ENCODE results near the gene ESRRB.

Gene ESRRB

DNA sequence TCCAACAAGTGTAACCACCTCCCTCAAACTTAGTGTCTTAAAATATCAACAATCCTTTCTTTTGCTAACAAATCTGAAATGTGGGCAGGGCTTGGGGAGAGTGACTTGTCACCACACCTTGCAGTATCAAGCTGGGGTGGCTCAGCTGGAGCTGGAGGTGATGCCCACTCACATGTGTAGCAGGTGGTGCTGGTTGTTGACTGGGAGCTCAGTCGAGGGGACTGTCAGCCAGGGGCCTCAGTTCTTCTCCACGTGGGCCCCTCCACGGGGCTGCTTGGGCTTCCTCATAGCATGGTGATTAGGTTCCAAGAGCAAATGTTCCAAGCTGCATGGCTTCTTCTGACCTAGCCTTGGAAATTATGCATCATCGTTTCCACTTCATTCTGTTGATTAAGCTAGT, 32.6 kb upstream of the ESRRB start:
- Mint-ChIP-seq H3K9me3 (no peaks in the 10 kb centered on the region), H3K4me3 (no peak overlapping the region), H3K4me1 (no peaks in the 10 kb centered on the region), H3K27me3 (peaks cover 2% of the 10 kb centered on the region), H3K27ac (no peak overlapping the region), H3K36me3 (ENCODE audit: low read depth) (no peaks in the 10 kb centered on the region)
- DNase-seq (no peak), ATAC-seq (no peak)

DNA sequence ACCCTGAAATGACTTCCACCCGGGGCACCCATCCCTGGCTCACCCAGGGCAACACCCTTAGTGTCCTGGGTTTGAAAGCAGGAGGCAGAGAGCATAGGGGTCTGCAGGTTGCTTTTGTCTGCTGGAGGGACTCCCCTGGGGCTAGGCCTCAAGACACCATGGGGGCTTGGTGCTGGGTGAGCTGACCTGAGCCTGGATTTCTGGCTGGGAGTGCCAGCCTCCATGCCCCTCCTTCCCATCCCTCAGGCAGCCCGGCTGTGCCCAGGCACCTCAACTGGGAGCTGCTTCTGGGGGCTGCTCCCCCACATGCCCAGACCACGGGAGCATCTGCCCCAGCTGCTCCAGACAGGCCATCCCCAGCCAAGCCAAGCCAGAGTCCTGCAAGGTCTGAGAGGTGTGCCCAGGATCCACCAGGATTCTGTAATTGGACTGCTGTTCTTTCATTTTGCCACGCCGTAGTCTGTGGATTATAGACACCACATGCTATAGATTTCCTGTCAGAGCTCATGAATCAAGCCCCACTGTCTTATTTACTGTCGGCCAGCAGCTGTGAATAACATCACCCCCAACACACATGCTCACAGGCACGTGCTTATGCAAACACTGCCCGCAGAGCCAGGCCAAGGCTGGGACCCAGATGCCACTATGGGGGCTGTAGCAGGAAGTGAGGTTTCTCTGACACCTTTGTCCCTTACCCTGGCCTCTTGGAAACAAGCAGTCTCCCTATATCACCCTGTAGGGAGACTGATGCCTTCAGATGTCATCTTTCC, 29.4 kb upstream of the ESRRB start:
- no peaks in the 10 kb centered on the region for H3K4me1 Mint-ChIP-seq
- H3K9me3 Mint-ChIP-seq = no peaks in the 10 kb centered on the region
- ATAC-seq (no peak), DNase-seq (no peak)
- no peak overlapping the region for H3K27ac Mint-ChIP-seq
- no peak overlapping the region for H3K4me3 Mint-ChIP-seq
- no peaks in the 10 kb centered on the region for H3K36me3 Mint-ChIP-seq (ENCODE audit: low read depth)
- peaks cover 4% of the 10 kb centered on the region for H3K27me3 Mint-ChIP-seq

DNA sequence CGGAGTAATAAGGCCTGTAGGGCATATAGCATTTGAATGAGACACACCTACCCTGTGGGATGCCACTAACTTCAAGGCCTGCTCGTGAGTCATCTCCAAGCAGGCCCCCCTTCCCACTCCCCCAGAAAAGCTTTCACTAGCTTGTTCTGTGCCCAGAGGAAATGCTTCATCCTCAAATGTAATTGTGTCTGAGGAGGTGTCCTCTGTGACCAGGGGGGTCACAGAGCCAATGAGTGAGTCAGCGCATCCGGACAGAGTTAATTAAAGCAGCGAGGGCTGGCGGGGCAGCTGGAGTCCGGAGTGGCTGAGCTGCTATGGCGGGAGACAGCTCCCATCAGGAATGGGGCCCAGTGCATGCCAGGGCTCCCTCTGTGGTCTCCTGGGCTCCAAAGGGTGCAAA, 27.0 kb upstream of the ESRRB start:
- H3K36me3 Mint-ChIP-seq (ENCODE audit: low read depth) = no peaks in the 10 kb centered on the region
- no peak for DNase-seq
- no peak overlapping the region for H3K4me3 Mint-ChIP-seq
- H3K4me1 Mint-ChIP-seq = peaks cover 2% of the 10 kb centered on the region
- peaks cover 12% of the 10 kb centered on the region for H3K27me3 Mint-ChIP-seq
- no peak for ATAC-seq
- no peaks in the 10 kb centered on the region for H3K9me3 Mint-ChIP-seq
- H3K27ac Mint-ChIP-seq = no peak overlapping the region

DNA sequence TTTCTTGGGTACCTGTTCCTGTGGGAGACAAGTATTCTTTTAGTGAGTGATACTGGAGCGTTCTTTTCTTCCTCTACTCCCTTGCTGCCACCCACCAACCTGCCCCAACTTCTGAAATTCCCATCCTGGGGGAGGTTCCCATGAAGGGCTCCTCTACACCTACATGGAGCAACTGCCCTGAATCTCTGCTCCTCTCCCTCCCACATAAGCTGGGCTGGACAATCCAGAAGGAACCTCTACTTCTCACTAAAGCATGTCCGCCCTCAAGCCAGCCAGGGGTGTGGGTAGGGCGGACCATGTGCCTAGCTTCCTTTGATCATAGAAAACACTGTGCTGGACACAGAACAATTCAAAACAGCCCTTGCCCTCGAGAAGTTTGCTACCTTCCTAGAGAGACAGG, 25.9 kb upstream of the ESRRB start:
- Mint-ChIP-seq H3K4me3 (no peak overlapping the region), H3K27ac (no peak overlapping the region), H3K9me3 (no peaks in the 10 kb centered on the region), H3K27me3 (peaks cover 15% of the 10 kb centered on the region), H3K36me3 (ENCODE audit: low read depth) (no peaks in the 10 kb centered on the region), H3K4me1 (peaks cover 2% of the 10 kb centered on the region)
- DNase-seq (no peak), ATAC-seq (no peak)

DNA sequence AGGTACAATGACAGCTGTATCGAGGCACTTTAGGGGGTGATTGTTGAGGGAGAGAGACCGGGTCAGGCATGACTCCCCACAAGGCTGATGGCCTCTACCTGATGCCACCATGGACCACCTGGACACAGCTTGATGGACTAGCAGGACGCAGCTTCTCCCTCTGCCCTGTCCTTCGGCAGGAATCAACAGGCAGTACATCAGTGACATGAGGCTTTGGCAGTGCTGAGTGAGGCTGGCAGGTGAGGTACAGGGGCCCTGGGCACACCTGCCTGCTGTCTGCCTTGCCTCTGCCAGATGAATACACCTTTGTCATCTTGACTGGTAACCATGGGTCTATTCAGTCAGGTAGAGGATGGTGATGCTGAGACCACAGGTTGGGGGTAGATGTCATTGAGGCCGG, 25.3 kb upstream of the ESRRB start:
- Mint-ChIP-seq H3K36me3 (ENCODE audit: low read depth) (no peaks in the 10 kb centered on the region), H3K4me3 (no peak overlapping the region), H3K27ac (no peak overlapping the region), H3K27me3 (peaks cover 17% of the 10 kb centered on the region), H3K9me3 (no peaks in the 10 kb centered on the region), H3K4me1 (peaks cover 2% of the 10 kb centered on the region)
- ATAC-seq (no peak), DNase-seq (no peak)

DNA sequence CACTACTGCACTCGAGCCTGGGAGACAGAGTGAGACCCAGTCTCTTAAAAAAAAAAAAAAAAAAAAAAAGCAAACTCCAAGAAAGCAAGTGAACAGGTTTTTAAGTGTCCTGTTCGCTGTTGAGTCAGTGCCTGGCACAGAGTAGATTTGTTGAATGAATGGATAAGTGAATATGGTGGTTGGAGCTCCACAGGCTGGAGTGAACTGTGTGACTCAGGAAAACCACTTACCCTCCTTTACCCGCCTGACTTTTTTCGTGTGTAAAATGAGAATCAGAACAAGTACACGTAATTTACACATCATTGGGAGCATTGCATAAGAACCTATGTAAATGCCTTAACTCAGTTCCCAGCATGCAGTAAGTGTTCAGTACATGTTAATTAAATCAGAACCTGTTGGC, 24.0 kb upstream of the ESRRB start:
- DNase-seq (no peak), ATAC-seq (no peak)
- Mint-ChIP-seq H3K4me1 (peaks cover 2% of the 10 kb centered on the region), H3K27ac (no peak overlapping the region), H3K9me3 (no peaks in the 10 kb centered on the region), H3K27me3 (peaks cover 25% of the 10 kb centered on the region), H3K4me3 (no peak overlapping the region), H3K36me3 (ENCODE audit: low read depth) (no peaks in the 10 kb centered on the region)

DNA sequence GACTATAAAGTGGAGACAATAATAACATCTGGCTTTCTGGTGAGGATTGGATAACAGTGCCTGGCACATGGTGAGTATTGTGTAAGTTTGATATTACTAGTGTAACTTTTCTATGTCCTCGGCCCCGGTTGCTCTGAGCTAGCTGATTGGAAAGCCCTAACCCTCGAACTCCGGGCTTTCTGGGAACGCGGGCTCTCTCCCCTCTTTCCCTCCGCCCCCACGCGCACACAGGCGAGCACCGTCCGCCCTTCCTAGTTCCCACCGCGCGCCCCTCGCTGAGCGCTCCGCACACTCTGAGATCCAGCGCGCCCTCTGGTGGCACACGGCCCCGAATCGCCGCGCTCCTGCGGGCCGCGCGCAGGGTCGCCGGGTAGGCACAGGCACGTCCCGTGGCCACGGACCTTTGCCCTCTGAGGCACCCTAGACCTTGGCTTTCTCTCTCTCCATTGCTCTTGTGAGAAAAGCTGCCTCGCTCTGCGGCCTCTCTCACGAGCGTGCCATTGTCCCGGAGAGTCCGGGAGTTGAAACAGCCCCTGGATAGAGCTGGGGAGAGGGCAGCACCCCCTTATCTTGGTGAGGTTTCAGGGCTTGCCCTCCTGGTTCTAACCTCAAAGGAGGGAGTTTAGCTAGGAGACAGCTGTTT, 23.2 kb upstream of the ESRRB start:
- H3K4me3 Mint-ChIP-seq = no peak overlapping the region
- H3K4me1 Mint-ChIP-seq = peaks cover 2% of the 10 kb centered on the region
- peak; percentile 81 for ATAC-seq
- no peaks in the 10 kb centered on the region for H3K9me3 Mint-ChIP-seq
- H3K27me3 Mint-ChIP-seq = peaks cover 25% of the 10 kb centered on the region
- H3K27ac Mint-ChIP-seq = no peak overlapping the region
- H3K36me3 Mint-ChIP-seq (ENCODE audit: low read depth) = no peaks in the 10 kb centered on the region
- peak; percentile 76 for DNase-seq

DNA sequence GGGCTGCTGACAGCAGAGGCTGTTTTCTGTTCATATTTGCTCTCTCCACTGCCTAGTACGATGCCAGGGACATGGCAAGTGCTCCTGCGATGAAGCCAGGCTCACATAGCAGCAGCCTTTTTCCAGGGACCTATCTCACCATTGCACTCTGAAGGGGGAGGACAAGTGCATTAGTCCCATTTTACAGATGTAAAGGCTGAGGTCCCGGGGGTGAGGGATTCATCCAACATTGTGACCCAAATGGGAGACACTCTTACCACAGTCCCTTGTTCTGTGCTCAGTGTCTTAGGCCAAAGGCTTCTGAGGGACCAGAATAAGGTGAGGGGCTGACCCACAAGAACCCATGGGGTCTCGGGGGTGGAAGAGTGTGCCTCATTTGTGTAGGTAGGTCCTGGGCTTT, 21.6 kb upstream of the ESRRB start:
- Mint-ChIP-seq H3K27me3 (peaks cover 25% of the 10 kb centered on the region), H3K9me3 (no peaks in the 10 kb centered on the region), H3K27ac (no peak overlapping the region), H3K36me3 (ENCODE audit: low read depth) (no peaks in the 10 kb centered on the region), H3K4me3 (no peak overlapping the region), H3K4me1 (peaks cover 2% of the 10 kb centered on the region)
- DNase-seq (no peak), ATAC-seq (no peak)

DNA sequence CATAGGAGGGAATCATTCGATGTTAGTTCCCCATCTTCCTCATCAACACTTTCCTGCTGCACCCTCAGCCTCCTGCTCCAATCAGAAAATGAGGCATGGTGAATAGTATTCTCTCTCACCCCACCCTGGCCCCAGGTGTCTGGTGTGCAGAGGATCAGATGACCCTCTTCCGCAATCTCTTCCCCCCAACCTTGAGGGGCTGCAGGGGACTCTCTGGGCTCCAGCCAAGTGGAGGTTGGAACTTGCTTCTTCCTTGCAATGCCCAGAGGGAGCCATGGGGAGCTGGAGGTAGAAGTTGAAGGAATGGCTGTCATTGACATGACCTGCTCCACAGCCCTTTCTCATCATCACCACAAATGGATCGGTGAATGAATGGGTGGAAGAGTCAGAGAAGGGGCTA, 20.2 kb upstream of the ESRRB start:
- no peak overlapping the region for H3K27ac Mint-ChIP-seq
- H3K36me3 Mint-ChIP-seq (ENCODE audit: low read depth) = no peaks in the 10 kb centered on the region
- H3K4me1 Mint-ChIP-seq = peaks cover 2% of the 10 kb centered on the region
- DNase-seq = no peak
- H3K4me3 Mint-ChIP-seq = no peak overlapping the region
- H3K27me3 Mint-ChIP-seq = peaks cover 27% of the 10 kb centered on the region
- no peaks in the 10 kb centered on the region for H3K9me3 Mint-ChIP-seq
- ATAC-seq = no peak

DNA sequence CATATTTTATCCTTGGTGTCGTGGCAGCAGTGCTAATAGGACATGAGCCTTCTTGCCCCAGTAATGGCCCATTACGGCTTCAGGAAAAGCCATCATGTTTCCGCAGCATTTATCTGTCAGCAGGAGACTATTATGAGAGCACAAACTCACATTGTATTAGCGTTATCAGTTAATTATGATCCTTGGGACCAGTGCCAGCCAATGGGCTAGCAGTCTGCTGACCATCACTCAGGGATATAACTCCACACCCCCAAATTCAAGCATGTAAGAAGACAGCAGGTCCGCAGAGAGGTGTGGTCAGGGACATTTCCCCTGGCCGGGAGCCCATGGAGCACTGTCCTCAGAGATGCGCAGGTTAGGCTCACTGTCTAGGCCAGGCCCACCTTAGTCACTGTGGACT, 4.9 kb upstream of the ESRRB start:
- no peak overlapping the region for H3K27ac Mint-ChIP-seq
- ATAC-seq (no peak), DNase-seq (no peak)
- H3K4me3 Mint-ChIP-seq = no peak overlapping the region
- no peaks in the 10 kb centered on the region for H3K9me3 Mint-ChIP-seq
- H3K4me1 Mint-ChIP-seq = no peaks in the 10 kb centered on the region
- no peaks in the 10 kb centered on the region for H3K36me3 Mint-ChIP-seq (ENCODE audit: low read depth)
- H3K27me3 Mint-ChIP-seq = peaks cover 35% of the 10 kb centered on the region

DNA sequence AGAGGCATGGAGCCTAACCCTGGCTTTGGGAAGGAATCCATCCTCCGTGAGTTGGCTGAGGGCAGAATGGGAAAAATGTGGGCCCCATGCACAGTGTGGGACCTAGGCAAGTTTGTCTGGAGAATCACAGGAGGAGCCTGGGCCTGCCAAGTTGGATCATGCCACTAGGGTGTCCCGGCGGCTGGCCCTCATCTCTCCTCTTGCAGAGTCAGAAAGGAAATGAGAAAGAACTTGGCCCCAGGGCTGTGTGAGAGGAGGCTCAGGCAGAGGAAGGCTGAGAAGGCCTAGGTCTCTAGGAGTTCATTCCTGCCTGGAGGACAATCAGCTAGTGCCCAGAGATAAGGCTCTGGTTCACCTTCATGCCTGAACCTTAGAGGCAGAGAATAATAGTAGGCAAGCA, 2.5 kb upstream of the ESRRB start:
- DNase-seq = no peak
- Mint-ChIP-seq H3K4me3 (no peak overlapping the region), H3K36me3 (ENCODE audit: low read depth) (no peaks in the 10 kb centered on the region), H3K9me3 (no peaks in the 10 kb centered on the region), H3K27ac (no peak overlapping the region), H3K4me1 (peaks cover 4% of the 10 kb centered on the region), H3K27me3 (peaks cover 45% of the 10 kb centered on the region)
- ATAC-seq = no peak

DNA sequence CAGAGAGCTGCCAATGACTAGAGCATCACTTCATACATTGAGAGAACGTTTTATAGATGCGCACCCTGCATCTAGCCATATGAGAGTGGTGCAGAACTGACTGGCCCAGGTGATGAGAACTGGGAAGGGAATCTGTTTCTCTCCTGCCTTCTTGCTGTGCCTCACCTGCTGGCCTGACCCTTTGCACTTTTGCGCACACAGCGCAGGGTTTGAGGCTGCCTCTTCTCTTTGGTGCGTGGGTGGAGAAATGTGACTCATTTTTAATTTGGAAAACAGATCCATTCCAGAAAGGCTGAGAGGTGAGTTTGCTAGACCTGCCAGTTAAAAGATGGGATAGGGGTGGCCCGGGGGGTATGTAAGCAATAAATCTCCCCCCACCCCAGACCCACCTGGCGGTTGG, 453 bp upstream of the ESRRB start:
- H3K27me3 Mint-ChIP-seq = peaks cover 63% of the 10 kb centered on the region
- no peak overlapping the region for H3K4me3 Mint-ChIP-seq
- no peaks in the 10 kb centered on the region for H3K36me3 Mint-ChIP-seq (ENCODE audit: low read depth)
- peaks cover 4% of the 10 kb centered on the region for H3K4me1 Mint-ChIP-seq
- ATAC-seq (no peak), DNase-seq (no peak)
- no peak overlapping the region for H3K27ac Mint-ChIP-seq
- no peaks in the 10 kb centered on the region for H3K9me3 Mint-ChIP-seq

DNA sequence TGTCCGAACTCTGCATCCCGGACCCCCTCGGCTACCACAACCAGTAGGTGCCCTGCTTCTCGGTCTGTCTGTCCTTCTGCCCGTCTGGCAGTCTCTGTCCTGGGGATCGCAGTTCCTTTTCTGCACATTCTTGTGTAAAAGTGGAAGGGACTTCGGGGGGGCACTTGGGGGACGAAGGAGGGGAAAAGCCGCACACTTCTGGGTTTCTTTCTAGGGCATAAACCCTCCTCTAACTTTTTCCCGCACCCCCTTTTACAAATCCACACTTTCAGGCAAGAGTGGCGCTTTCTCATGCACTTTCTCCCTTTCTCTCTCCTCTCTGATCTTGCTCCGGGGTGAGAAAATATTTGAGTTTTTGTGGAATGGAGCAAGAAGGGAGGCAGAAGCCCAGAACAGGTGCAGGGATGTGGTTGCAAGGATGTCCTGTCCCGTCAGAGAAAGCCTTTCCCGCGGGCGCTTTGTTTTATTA, 506 bp downstream of the ESRRB start:
- H3K9me3 Mint-ChIP-seq = no peaks in the 10 kb centered on the region
- peaks cover 71% of the 10 kb centered on the region for H3K27me3 Mint-ChIP-seq
- no peak overlapping the region for H3K27ac Mint-ChIP-seq
- ATAC-seq (no peak), DNase-seq (no peak)
- peaks cover 4% of the 10 kb centered on the region for H3K4me1 Mint-ChIP-seq
- no peaks in the 10 kb centered on the region for H3K36me3 Mint-ChIP-seq (ENCODE audit: low read depth)
- no peak overlapping the region for H3K4me3 Mint-ChIP-seq

DNA sequence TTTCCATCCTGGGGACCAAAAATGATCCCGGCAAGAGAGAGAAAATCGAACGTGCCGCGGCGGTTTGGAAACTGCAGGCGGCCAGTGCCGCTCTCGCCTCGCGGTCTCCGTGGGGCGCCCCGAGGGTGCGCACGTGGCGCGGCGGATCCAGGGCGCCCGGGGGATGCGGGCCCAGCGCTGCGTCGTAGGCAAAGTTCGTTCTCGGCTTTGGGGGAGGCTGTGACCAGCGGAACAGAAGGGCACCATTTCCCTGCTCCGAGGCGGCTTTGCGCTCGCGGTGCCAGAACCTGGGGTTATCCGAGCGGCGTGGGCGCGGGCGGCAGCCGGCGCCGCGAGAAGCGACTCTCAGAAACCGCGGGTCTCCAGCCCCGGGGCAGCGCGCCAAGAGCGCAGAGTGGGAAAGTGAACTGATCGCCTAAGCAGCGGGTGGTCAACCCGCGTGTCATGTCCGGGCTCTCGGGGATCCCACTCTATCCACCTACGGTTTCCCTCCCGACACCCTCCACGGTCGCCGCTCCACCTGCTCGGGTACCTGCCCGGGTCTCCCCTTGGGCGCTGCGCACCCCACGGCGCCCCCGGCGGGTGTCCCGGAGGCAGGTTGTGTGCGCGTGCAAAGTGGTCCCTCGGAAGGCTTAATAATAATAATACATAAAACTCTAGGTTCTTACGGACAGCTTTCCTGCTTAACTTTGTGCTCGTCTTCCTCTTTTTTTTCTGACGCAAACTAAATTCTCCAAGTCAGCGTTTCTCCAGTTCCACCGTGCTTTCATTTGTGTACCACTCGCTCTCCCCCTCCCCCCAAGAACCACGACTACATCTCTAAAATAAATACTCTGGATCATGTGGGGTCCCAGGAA, 1.2 kb downstream of the ESRRB start:
- Mint-ChIP-seq H3K27me3 (peaks cover 72% of the 10 kb centered on the region), H3K9me3 (no peaks in the 10 kb centered on the region), H3K4me3 (no peak overlapping the region), H3K27ac (no peak overlapping the region), H3K4me1 (peaks cover 4% of the 10 kb centered on the region), H3K36me3 (ENCODE audit: low read depth) (no peaks in the 10 kb centered on the region)
- DNase-seq = no peak
- ATAC-seq = no peak

DNA sequence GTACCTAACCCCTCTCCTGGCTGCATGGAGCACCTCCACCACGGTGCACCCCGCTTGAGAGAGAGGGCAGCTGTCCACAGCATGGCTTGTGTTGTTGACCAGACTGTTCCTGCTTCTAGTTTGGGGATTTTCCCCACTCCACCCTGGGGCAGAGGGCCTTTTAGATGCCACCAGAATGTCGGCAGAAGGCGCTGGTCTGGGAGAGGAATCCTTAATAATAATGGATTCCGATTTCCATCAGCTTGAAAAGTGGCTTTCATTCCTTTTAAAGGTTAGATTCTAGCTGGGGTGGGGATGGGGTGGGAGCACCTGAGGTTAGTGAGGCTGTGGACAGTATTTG, 1.8 kb downstream of the ESRRB start:
- H3K4me3 Mint-ChIP-seq = no peak overlapping the region
- DNase-seq (no peak), ATAC-seq (no peak)
- H3K27me3 Mint-ChIP-seq = peaks cover 73% of the 10 kb centered on the region
- no peak overlapping the region for H3K27ac Mint-ChIP-seq
- H3K4me1 Mint-ChIP-seq = peaks cover 4% of the 10 kb centered on the region
- H3K9me3 Mint-ChIP-seq = no peaks in the 10 kb centered on the region
- no peaks in the 10 kb centered on the region for H3K36me3 Mint-ChIP-seq (ENCODE audit: low read depth)

Measured in activated naive CD8-positive, alpha-beta T cell treated with anti-CD3 and anti-CD28 coated beads, Interleukin-2, amount 50 U/mL, for 24 hours (primary cell).